ENCODE measurements around the gene SRPK2. TPM values are rescaled to one million over a fixed set of nuclear protein-coding genes. Genes with fewer than 3 reads are reported as not detected.
"Not testable (repeated sequence)": the region's sequence is repeated elsewhere in the genome, so short reads cannot be mapped to it uniquely, and the experiment has no call there.

Gene SRPK2
- total RNA-seq, 1 experiment from 2014 or later: 54.4 TPM

GRCh38 chr7:105297985-105298384 lies 90.7 kb downstream of the SRPK2 start:
- no TSS peak for BruUV-seq (replicated peaks)
- no peaks in the 10 kb centered on the region for H3K27me3 Mint-ChIP-seq (ENCODE audit: insufficient read depth, unreplicated experiment)
- intact Hi-C loops (cut with micrococcal nuclease): no loop called here
- TF ChIP-seq, protein P1, sequence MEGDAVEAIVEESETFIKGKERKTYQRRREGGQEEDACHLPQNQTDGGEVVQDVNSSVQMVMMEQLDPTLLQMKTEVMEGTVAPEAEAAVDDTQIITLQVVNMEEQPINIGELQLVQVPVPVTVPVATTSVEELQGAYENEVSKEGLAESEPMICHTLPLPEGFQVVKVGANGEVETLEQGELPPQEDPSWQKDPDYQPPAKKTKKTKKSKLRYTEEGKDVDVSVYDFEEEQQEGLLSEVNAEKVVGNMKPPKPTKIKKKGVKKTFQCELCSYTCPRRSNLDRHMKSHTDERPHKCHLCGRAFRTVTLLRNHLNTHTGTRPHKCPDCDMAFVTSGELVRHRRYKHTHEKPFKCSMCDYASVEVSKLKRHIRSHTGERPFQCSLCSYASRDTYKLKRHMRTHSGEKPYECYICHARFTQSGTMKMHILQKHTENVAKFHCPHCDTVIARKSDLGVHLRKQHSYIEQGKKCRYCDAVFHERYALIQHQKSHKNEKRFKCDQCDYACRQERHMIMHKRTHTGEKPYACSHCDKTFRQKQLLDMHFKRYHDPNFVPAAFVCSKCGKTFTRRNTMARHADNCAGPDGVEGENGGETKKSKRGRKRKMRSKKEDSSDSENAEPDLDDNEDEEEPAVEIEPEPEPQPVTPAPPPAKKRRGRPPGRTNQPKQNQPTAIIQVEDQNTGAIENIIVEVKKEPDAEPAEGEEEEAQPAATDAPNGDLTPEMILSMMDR (IDR thresholded peaks at IDR 0.05; ENCODE audit: unreplicated experiment): no peak
- POLR2A ChIA-PET: interaction anchor here (1.1 to 2.4 kb wide), 3 partner anchors 12 to 80 kb away, joined by 3 to 8 read pairs (median 4); no protein-coding TSS in a partner anchor
- CTCF ChIA-PET: interaction anchor here (0.9 to 1.2 kb wide), 3 partner anchors 101 to 170 kb away, joined by 3 to 5 read pairs (median 3); no protein-coding TSS in a partner anchor
- DNase-seq (ENCODE audit: unreplicated experiment): no peak
- no peaks in the 10 kb centered on the region for H3K9me3 Mint-ChIP-seq (ENCODE audit: unreplicated experiment)
- peaks cover 5% of the 10 kb centered on the region for H3K4me1 Mint-ChIP-seq (ENCODE audit: insufficient read depth, unreplicated experiment)
- H3K27ac Mint-ChIP-seq (ENCODE audit: low read depth, unreplicated experiment): no peak overlapping the region
- H3K36me3 Mint-ChIP-seq (ENCODE audit: insufficient read depth, unreplicated experiment): peaks cover 21% of the 10 kb centered on the region
- H3K4me3 Mint-ChIP-seq (ENCODE audit: unreplicated experiment): no peak overlapping the region

GRCh38 chr7:105297309-105297708 lies 91.4 kb downstream of the SRPK2 start:
- CTCF ChIA-PET: interaction anchor here (0.6 to 1.2 kb wide), 5 partner anchors 101 to 271 kb away, joined by 3 to 5 read pairs (median 3); no protein-coding TSS in a partner anchor
- no peaks in the 10 kb centered on the region for H3K27me3 Mint-ChIP-seq (ENCODE audit: insufficient read depth, unreplicated experiment)
- no peak for DNase-seq (ENCODE audit: unreplicated experiment)
- TF ChIP-seq, protein P1 (IDR thresholded peaks at IDR 0.05; ENCODE audit: unreplicated experiment): no peak
- H3K36me3 Mint-ChIP-seq (ENCODE audit: insufficient read depth, unreplicated experiment): peaks cover 21% of the 10 kb centered on the region
- BruUV-seq (replicated peaks): no TSS peak
- H3K4me3 Mint-ChIP-seq (ENCODE audit: unreplicated experiment): no peak overlapping the region
- peaks cover 5% of the 10 kb centered on the region for H3K4me1 Mint-ChIP-seq (ENCODE audit: insufficient read depth, unreplicated experiment)
- POLR2A ChIA-PET: interaction anchor here (1.1 to 2.4 kb wide), 3 partner anchors 12 to 80 kb away, joined by 3 to 8 read pairs (median 4); no protein-coding TSS in a partner anchor
- intact Hi-C loops (cut with micrococcal nuclease): no loop called here
- H3K27ac Mint-ChIP-seq (ENCODE audit: low read depth, unreplicated experiment): no peak overlapping the region
- no peaks in the 10 kb centered on the region for H3K9me3 Mint-ChIP-seq (ENCODE audit: unreplicated experiment)

DNA sequence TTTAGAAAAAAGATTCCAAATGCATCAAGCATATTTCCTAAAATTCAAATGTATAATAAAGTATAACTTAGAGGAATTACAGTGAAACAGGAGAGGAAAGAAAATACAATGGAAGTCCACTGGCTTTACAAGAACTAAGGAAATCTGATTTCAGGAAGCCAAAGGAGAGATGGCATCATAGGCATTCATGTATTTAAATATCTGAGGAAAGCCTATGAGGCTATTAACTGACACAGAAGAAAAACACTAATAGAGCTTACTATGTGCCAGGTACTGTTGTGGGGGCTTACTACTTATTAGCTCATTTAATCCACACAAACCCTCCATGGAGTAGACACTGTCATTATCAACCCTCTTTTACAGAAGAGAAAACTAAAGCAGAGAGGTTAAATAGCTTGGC lies 92.2 kb downstream of the SRPK2 start:
- TF ChIP-seq, protein P1 (IDR thresholded peaks at IDR 0.05; ENCODE audit: unreplicated experiment): no peak
- intact Hi-C loops (cut with micrococcal nuclease): no loop called here
- no peak for DNase-seq (ENCODE audit: unreplicated experiment)
- Mint-ChIP-seq H3K4me1 (ENCODE audit: insufficient read depth, unreplicated experiment) (peaks cover under 1% of the 10 kb centered on the region), H3K4me3 (ENCODE audit: unreplicated experiment) (no peak overlapping the region), H3K27ac (ENCODE audit: low read depth, unreplicated experiment) (no peak overlapping the region), H3K36me3 (ENCODE audit: insufficient read depth, unreplicated experiment) (peaks cover 21% of the 10 kb centered on the region), H3K9me3 (ENCODE audit: unreplicated experiment) (no peaks in the 10 kb centered on the region), H3K27me3 (ENCODE audit: insufficient read depth, unreplicated experiment) (no peaks in the 10 kb centered on the region)
- no TSS peak for BruUV-seq (replicated peaks)
- ChIA-PET POLR2A (interaction anchor here (0.6 to 2.4 kb wide), 4 partner anchors 27 to 91 kb away, joined by 3 to 8 read pairs (median 3); no protein-coding TSS in a partner anchor), CTCF (interaction anchor here (1.1 to 1.5 kb wide), 3 partner anchors 133 to 168 kb away, joined by 3 to 4 read pairs (median 3); no protein-coding TSS in a partner anchor)

GRCh38 chr7:105295596-105296352 lies 92.9 kb downstream of the SRPK2 start:
- ChIA-PET CTCF (interaction anchor here (1.5 kb wide), 1 partner anchor 155 kb away, joined by 4 read pairs; no protein-coding TSS in a partner anchor), POLR2A (interaction anchor here (0.6 to 0.9 kb wide), 2 partner anchors 56 to 92 kb away, joined by 3 read pairs; no protein-coding TSS in a partner anchor)
- no peaks in the 10 kb centered on the region for H3K4me1 Mint-ChIP-seq (ENCODE audit: insufficient read depth, unreplicated experiment)
- H3K9me3 Mint-ChIP-seq (ENCODE audit: unreplicated experiment): no peaks in the 10 kb centered on the region
- H3K27ac Mint-ChIP-seq (ENCODE audit: low read depth, unreplicated experiment): peak overlapping the region; percentile 12
- H3K27me3 Mint-ChIP-seq (ENCODE audit: insufficient read depth, unreplicated experiment): no peaks in the 10 kb centered on the region
- BruUV-seq (replicated peaks): no TSS peak
- intact Hi-C loops (cut with micrococcal nuclease): no loop called here
- peaks cover 21% of the 10 kb centered on the region for H3K36me3 Mint-ChIP-seq (ENCODE audit: insufficient read depth, unreplicated experiment)
- TF ChIP-seq, protein P1 (IDR thresholded peaks at IDR 0.05; ENCODE audit: unreplicated experiment): no peak
- DNase-seq (ENCODE audit: unreplicated experiment): no peak
- no peak overlapping the region for H3K4me3 Mint-ChIP-seq (ENCODE audit: unreplicated experiment)

DNA sequence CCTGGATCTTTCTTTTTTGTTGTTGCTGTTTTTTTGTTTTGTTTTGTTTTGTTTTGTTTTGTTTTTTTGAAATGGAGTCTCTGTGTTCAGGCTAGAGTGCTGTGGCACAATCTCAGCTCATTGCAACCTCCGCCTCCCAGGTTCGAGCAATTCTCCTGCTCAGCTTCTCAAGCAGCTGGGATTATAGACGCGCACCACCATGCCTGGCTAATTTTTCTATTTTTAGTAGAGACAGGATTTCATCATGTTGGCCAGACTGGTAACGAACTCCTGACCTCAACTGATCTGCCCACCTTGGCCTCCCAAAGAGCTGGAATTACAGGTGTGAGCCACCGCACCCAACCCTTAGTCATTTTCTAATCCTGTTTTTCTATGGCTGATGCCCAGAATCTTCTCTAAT lies 94.2 kb downstream of the SRPK2 start:
- CTCF ChIA-PET; intact Hi-C loops (cut with micrococcal nuclease); H3K27ac Mint-ChIP-seq (ENCODE audit: low read depth, unreplicated experiment); H3K4me1 Mint-ChIP-seq (ENCODE audit: insufficient read depth, unreplicated experiment); H3K27me3 Mint-ChIP-seq (ENCODE audit: insufficient read depth, unreplicated experiment); H3K4me3 Mint-ChIP-seq (ENCODE audit: unreplicated experiment); H3K9me3 Mint-ChIP-seq (ENCODE audit: unreplicated experiment); DNase-seq (ENCODE audit: unreplicated experiment); BruUV-seq (replicated peaks): not testable (repeated sequence)
- peaks cover 18% of the 10 kb centered on the region for H3K36me3 Mint-ChIP-seq (ENCODE audit: insufficient read depth, unreplicated experiment)
- POLR2A ChIA-PET: interaction anchor here (0.6 to 1.4 kb wide), 2 partner anchors 10 to 302 kb away, joined by 3 to 5 read pairs; no protein-coding TSS in a partner anchor

Measured in MCF 10A (cell line).